AG10803 (cell line): ENCODE results near the gene RBPMS2.

Experiments
- DNase-seq: peaks from one replicate; pipeline ENCODE4 v3.0.0; 2010; ENCODE audit warnings: low read depth
- H3K4me3 ChIP-seq: 2 replicates; pipeline ENCODE4 v1.5.1; 2011; ENCODE audit warnings: mild to moderate bottlenecking, low read length, control low read depth
- CTCF ChIP-seq: conservative IDR thresholded peaks from 2 replicates; pipeline ENCODE4 v1.5.1; 2011; ENCODE audit warnings: mild to moderate bottlenecking, low read length, control low read depth, inconsistent platforms

Gene RBPMS2

GRCh38 chr15:64720188-64720587 lies 55.2 kb downstream of the RBPMS2 start:
- TF ChIP-seq CTCF, result no peak
- no peak for DNase-seq
- no peak overlapping the region for H3K4me3 ChIP-seq

DNA sequence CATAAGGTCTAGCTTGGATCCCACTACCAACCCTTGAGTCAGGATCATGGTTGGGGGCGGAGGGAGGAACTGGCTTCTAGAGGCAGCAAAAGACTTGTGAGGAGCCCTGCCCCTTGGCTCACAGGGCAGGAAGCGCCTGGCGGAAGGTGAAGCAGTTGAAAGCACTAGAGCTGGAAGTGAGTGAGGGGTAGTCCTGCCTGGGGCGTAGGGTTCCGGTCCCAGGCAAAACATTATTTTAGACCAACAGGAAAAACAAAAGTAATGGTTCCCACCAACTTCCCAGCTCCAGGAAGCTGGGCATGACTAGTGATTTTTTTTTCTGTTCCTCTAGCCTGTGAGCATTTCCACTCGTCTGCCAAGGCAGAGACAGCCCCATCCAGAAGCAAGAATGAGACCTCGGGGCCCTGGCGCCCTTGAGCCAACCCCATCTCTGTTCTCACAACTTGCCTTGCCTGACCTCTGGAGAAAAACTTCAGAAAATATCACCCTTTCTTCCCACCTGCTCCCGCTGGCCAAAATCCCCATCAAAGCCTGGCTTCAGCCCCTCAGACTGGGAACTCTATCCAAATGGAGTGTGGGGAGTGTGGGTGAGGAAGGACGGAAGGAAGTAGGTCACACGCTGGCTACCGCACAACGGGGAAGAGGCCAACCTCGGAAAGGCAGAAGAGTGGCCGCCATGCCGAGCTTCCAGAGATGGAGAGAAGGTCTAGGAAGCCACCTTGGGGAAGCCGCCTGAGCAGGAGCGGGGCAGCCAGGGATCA lies 57.5 kb downstream of the RBPMS2 start:
- H3K4me3 ChIP-seq, result no peak overlapping the region
- TF ChIP-seq CTCF, result no peak
- no peak for DNase-seq

GRCh38 chr15:64717130-64717529 lies 58.3 kb downstream of the RBPMS2 start:
- H3K4me3 ChIP-seq, result no peak overlapping the region
- no peak for DNase-seq
- no peak for TF ChIP-seq CTCF

DNA sequence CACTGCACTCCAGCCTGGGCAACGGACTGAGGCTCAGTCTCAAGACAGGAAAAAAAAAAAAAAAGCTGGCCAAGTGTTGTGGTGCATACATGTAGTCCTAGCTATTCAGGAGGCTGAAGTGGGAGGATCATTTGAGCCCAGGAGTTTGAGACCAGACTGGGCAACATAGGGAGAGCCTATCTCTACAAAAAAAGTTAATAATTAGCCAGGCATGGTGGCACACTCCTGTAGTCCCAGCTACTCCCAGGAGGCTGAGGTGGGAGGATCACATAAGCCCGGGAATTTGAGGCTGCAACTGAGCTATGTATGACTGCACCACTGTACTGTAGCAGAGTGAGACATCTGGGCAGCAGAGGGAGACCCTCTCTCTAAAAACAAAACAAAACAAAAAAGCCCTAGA lies 58.9 kb downstream of the RBPMS2 start:
- TF ChIP-seq CTCF, result no peak
- H3K4me3 ChIP-seq, result no peak overlapping the region
- no peak for DNase-seq

DNA sequence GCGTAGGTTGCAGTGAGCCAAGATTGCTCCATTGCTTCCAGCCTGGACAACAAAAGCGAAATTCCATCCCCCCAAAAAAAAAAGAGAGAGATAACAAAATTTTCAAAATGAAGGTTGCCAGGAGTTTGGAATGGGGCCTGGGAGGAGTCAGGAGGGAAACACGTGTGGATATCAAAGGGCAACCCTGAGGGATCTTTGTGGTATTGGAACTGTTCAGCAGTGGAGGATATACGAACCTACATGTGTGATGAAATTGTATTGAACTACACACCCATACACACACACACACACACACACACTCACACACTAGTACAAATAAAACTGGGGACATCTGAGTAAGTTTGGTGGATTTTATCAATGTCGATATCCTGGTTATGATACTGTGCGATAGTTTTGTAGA lies 61.8 kb downstream of the RBPMS2 start:
- H3K4me3 ChIP-seq, result no peak overlapping the region
- TF ChIP-seq CTCF, result no peak
- DNase-seq, result no peak

DNA sequence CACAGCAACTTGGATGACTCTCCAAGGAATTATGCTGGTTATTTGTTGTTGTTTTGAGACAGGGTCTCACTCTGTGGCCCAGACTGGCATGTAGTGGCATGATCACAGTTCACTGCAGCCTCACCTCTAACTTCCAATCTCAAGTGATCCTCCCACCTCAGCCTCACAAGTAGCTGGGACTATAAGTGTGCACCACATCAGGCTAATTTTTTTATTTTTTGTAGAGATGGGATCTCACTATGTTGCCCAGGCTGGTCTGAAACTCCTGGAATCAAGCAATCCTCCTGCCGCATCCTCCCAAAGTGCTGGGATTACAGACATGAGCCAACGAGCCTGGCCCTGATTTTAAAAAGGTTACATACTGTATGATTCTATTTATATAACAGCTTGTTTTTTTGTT lies 63.0 kb downstream of the RBPMS2 start:
- DNase-seq, result no peak

More for the DNA sequence above, 63.0 kb downstream of the RBPMS2 start:
- TF ChIP-seq CTCF, result no peak
- H3K4me3 ChIP-seq, result no peak overlapping the region
